Measurements from ENCODE around the gene SPNS2. TPM values are rescaled to one million over a fixed set of nuclear protein-coding genes. Genes with fewer than 3 reads are reported as not detected.

The SPNS2 gene
- total RNA-seq, 4 donors from 2014 or later, result 10.4 to 17.4 (median 16.4) TPM

- TF ChIP-seq EP300 (IDR thresholded peaks at IDR 0.05) (no peak), CTCF (IDR thresholded peaks at IDR 0.05) (peak in 1 of 4 experiments; percentile 9), POLR2A (IDR thresholded peaks at IDR 0.05) (peak; percentile 19 to 21)
- Histone ChIP-seq H3K4me1 (peaks cover 0 to 32% (median 5%) of the 10 kb centered on the region in 3 donors), H3K27me3 (peaks cover 59% of the 10 kb centered on the region), H3K4me3 (peak within 1 kb of the TSS; percentile 42 to 65), H3K36me3 (no peaks in the 10 kb centered on the region), H3K9me3 (no peaks in the 10 kb centered on the region), H3K27ac (peak within 1 kb of the TSS in 3 of 4 donors; percentile 73 to 86 (median 76))
- 0% methylated on average over 5 of the region's 100 CpGs; no CpG with 5 or more reads in 1 of the 2 donors for WGBS, 2 donors (ENCODE audit: low coverage in 1 of 2)
- peak; percentile 69 for ATAC-seq
Observed at GRCh38 chr17:4584101-4584916, 85.6 kb downstream of the SPNS2 start, which contains the start of gene SMTNL2. TSS of gene SMTNL2 (plus strand) at chr17:4584529. CDS start at chr17:4584606, 77 bp downstream.

- WGBS, 2 donors (ENCODE audit: low coverage in 1 of 2), result 80% methylated on average over 1 of the region's 57 CpGs; no CpG with 5 or more reads in 1 of the 2 donors
- peaks cover 0 to 32% (median 5%) of the 10 kb centered on the region in 3 donors for H3K4me1 ChIP-seq
- no peak for ATAC-seq
- H3K27ac ChIP-seq, result peak overlapping the region in 3 of 4 donors; percentile 66 to 86 (median 76)
- no peaks in the 10 kb centered on the region for H3K9me3 ChIP-seq
- H3K4me3 ChIP-seq, result peak overlapping the region; percentile 42 to 65
- no peak for TF ChIP-seq EP300 (IDR thresholded peaks at IDR 0.05)
- TF ChIP-seq POLR2A (IDR thresholded peaks at IDR 0.05), result no peak
- no peak for TF ChIP-seq POLR2AphosphoS5 (IDR thresholded peaks at IDR 0.05)
- no peak for TF ChIP-seq CTCF (IDR thresholded peaks at IDR 0.05)
- no peaks in the 10 kb centered on the region for H3K36me3 ChIP-seq
- H3K27me3 ChIP-seq, result peaks cover 57% of the 10 kb centered on the region
Observed at GRCh38 chr17:4584917-4585637, 86.4 kb downstream of the SPNS2 start.

GRCh38 chr17:4585638-4585994 lies 86.9 kb downstream of the SPNS2 start:
- Histone ChIP-seq H3K4me3 (peak overlapping the region in 1 of 2 donors; percentile 65), H3K36me3 (no peaks in the 10 kb centered on the region), H3K27ac (peak overlapping the region in 3 of 4 donors; percentile 66 to 86 (median 76)), H3K9me3 (no peaks in the 10 kb centered on the region), H3K27me3 (peaks cover 54% of the 10 kb centered on the region), H3K4me1 (peaks cover 0 to 32% (median 5%) of the 10 kb centered on the region in 3 donors)
- ATAC-seq, result no peak
- no peak for TF ChIP-seq CTCF (IDR thresholded peaks at IDR 0.05)
- no peak for TF ChIP-seq POLR2A (IDR thresholded peaks at IDR 0.05)
- no peak for TF ChIP-seq POLR2AphosphoS5 (IDR thresholded peaks at IDR 0.05)
- no peak for TF ChIP-seq EP300 (IDR thresholded peaks at IDR 0.05)
- 100% methylated on average over 2 of the region's 7 CpGs; no CpG with 5 or more reads in 1 of the 2 donors for WGBS, 2 donors (ENCODE audit: low coverage in 1 of 2)

GRCh38 chr17:4586043-4586442 lies 87.4 kb downstream of the SPNS2 start:
- no peak for TF ChIP-seq POLR2AphosphoS5 (IDR thresholded peaks at IDR 0.05)
- no peak for TF ChIP-seq EP300 (IDR thresholded peaks at IDR 0.05)
- no peak for TF ChIP-seq CTCF (IDR thresholded peaks at IDR 0.05)
- TF ChIP-seq POLR2A (IDR thresholded peaks at IDR 0.05), result no peak
- Histone ChIP-seq H3K27ac (peak overlapping the region in 3 of 4 donors; percentile 66 to 86 (median 76)), H3K4me3 (peak overlapping the region in 1 of 2 donors; percentile 65), H3K9me3 (no peaks in the 10 kb centered on the region), H3K36me3 (no peaks in the 10 kb centered on the region), H3K27me3 (peaks cover 50% of the 10 kb centered on the region), H3K4me1 (peaks cover 0 to 36% (median 5%) of the 10 kb centered on the region in 3 donors)
- 78 to 85% methylated on average over 5 to 6 of the region's 9 CpGs for WGBS, 2 donors (ENCODE audit: low coverage in 1 of 2)
- ATAC-seq, result no peak
